VCaP (cell line): Measurements from ENCODE around the gene RPL35A.
A peak's percentile ranks its signal among the peaks of the same experiment; 100 is the strongest.
"Not testable (repeated sequence)": the region's sequence is repeated elsewhere in the genome, so short reads cannot be mapped to it uniquely, and the experiment has no call there.

Experiments used
- H3K27ac ChIP-seq: fragments of 450-650 bp; 2 replicates; pipeline ENCODE4 v1.5.1; 2017
- CTCF ChIP-seq: fragments of 450-650 bp; conservative IDR thresholded peaks from 2 replicates; pipeline ENCODE4 v1.5.1; 2017; ENCODE audit warnings: mild to moderate bottlenecking, moderate library complexity

The RPL35A gene

GRCh38 chr3:197960694-197961581, 10.9 kb downstream of the RPL35A start:
- H3K27ac ChIP-seq = peak overlapping the region; percentile 62
- TF ChIP-seq CTCF = no peak

DNA sequence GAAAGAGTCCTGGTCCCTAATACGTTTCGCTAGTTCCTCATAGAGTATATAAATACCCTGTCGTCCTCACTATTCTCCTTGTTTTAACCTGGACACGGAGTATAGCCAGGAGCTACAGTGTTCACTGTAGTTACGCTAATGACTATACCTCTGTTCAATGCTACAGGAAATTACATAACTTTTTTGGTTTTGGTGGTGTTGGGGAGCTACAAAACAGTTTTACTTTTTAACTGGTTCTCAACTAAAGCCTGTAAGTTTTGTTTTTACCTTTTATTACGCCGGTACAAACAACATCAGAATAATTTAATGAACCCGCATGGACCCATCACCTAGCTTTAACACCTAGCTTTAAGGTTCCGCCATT, 11.6 kb downstream of the RPL35A start:
- no peak overlapping the region for H3K27ac ChIP-seq
- TF ChIP-seq CTCF = no peak

- TF ChIP-seq CTCF = no peak
- H3K27ac ChIP-seq = no peak overlapping the region
These were observed 13.1 kb downstream of the RPL35A start for GRCh38 chr3:197963019-197963637.

DNA sequence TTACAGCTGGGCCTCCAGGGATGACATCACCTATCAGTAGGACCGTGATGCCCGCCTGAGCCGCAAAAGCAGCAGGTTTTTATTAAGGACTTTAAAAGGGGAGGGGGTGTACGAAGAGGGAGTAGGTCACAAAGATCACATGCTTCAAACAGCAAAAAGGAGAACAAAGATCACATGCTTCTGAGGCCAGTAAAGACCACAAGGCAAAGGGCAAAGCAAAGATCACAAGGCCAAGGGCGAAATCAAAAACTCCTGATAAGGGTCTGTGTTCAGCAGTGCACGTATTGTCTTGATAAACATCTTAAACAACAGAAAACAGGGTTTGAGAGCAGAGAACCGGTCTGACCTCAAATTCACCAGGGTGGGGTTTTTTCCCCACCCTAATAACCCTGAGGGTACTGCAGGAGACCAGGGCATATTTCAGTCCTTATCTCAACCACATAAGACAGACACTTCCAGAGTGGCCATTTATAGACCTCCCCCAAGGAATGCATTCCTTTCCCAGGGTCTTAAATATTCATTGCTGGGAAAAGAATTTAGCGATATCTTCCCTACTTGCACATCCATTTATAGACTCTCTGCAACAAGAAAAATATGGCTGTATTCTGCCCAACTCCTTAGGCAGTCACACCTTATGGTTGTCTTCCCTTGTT, 17.5 kb downstream of the RPL35A start:
- H3K27ac ChIP-seq = not testable (repeated sequence)

GRCh38 chr3:197970588-197970987, 20.6 kb downstream of the RPL35A start:
- no peak for TF ChIP-seq CTCF
- H3K27ac ChIP-seq = no peak overlapping the region

DNA sequence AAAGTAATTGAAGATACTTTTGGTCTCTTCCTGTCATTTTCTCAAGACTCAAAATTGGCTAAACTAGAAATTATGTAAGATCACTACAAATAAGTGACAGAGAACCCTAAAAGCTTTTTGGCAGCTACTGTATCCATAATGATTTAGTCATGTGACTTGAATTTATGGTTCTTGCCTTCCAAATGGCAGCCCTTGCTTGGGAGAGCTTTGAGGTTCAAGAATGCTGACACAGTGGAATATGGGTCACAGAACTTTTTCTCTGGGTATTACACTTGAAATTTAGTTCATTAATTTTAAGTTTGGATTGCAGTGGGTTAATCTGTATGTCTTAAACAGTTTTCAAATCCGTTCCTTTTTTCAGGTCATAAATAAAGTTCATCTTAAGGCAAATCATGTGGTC, 24.0 kb downstream of the RPL35A start:
- TF ChIP-seq CTCF = no peak
- H3K27ac ChIP-seq = no peak overlapping the region

- H3K27ac ChIP-seq = no peak overlapping the region
These were observed 25.3 kb downstream of the RPL35A start for GRCh38 chr3:197975311-197975710.

More at GRCh38 chr3:197975311-197975710, 25.3 kb downstream of the RPL35A start:
- no peak for TF ChIP-seq CTCF
